Right lobe of liver (tissue), 6 donors: ENCODE measurements around the gene GRID1. TPM values are rescaled to one million over a fixed set of nuclear protein-coding genes. Genes with fewer than 3 reads are reported as not detected.

Experiments used
- ATAC-seq, 4 donors: fragments of 200-7000 bp; cut with Tn5 transposase; one replicate each; pipeline ENCODE4 v1.9.1; 2020; ENCODE audit warnings: mild to moderate bottlenecking in 4 of 4, moderate library complexity in 4 of 4
- DNase-seq, 3 donors: peaks; one replicate each; pipeline ENCODE4 v3.0.0-alpha.2; 2020
- H3K27ac ChIP-seq, 3 donors: fragments of 200-600 bp; one replicate each; pipeline ENCODE4 v1.8.0; 2022
- H3K27me3 ChIP-seq, 2 donors: fragments of 200-600 bp; one replicate each; pipeline ENCODE4 v1.8.0; 2022
- H3K36me3 ChIP-seq, 4 donors: fragments of 200-600 bp; sonication (generic) in 1 of 4; one replicate each; pipeline versions ENCODE4 v1.5.1 to v1.8.0; 2017 to 2022; ENCODE audit warnings: control low read depth in 1 of 4
- H3K4me1 ChIP-seq, 4 donors: fragments of 200-600 bp; sonication (generic) in 1 of 4; one replicate each; pipeline versions ENCODE4 v1.5.1 to v1.8.0; 2017 to 2022; ENCODE audit warnings: control low read depth in 1 of 4
- H3K4me3 ChIP-seq, 3 donors: fragments of 200-600 bp; one replicate each; pipeline ENCODE4 v1.8.0; 2022
- H3K9me3 ChIP-seq, 4 donors: fragments of 200-600 bp; sonication (generic) in 1 of 4; one replicate each; pipeline versions ENCODE4 v1.5.1 to v1.8.0; 2017 to 2022; ENCODE audit warnings: control low read depth in 1 of 4
- CTCF ChIP-seq, 4 donors: fragments of 200-600 bp in 3 of 4; fragments of 450-650 bp in 1 of 4; IDR thresholded peaks; one replicate each; pipeline versions ENCODE4 v1.5.1 to v1.8.0; 2016 to 2022; ENCODE audit warnings: antibody characterized with exemption in 4 of 4, mild to moderate bottlenecking in 2 of 4
- POLR2A ChIP-seq: fragments of 450-650 bp; IDR thresholded peaks from one replicate; pipeline ENCODE4 v1.6.1; 2017; ENCODE audit warnings: antibody characterized with exemption, mild to moderate bottlenecking
- WGBS: methylation state at CpG from one replicate; pipeline ENCODE4 v1.1.6; 2018; ENCODE audit warnings: low coverage, low lambda C conversion rate; ENCODE audit not compliant: insufficient coverage; ENCODE audit errors: missing lambda C conversion rate; 5-methylcytosine and 5-hydroxymethylcytosine counted together
- intact Hi-C, 2 donors: fragments of 100-400 bp; cut with DNase I; formaldehyde crosslinking; loops; one replicate each; pipeline versions ENCODE4 v1.11.2 to v1.14.1; 2022
- total RNA-seq, 6 experiments: library from RNA; depleted of rRNA in 2 of 6; stranded (reverse); fragments of >200 nt in 2 of 6; fragmentation: NEBNext Ultra II Directional in 3 of 6; extraction: Animal tissue kit (Norgen Biotek cat#: 25700) in 3 of 6; gene quantifications; one replicate each; pipeline versions ENCODE4 v1.1.0 to v1.2.4, GENCODE V29; 2016 to 2023
- donor health status: DM: no; HTN: yes; CAD: no.
- donor health status: DM: no; HTN: no; CAD: no.
- donor health status: DM: no; HTN: no; CAD: no.
- donor health status: DM: no; HTN: yes; CAD: no.
- donor health status: DM: no; HTN: yes; CAD: no.

GRID1 gene
- total RNA-seq, 6 experiments from 2014 or later = 0.05 to 1.9 (median 0.81) TPM

- 23% methylated on average over 1 of the region's 3 CpGs for WGBS
- Histone ChIP-seq H3K4me3 (no peak overlapping the region), H3K4me1 (peaks cover 0 to 6% (median 0%) of the 10 kb centered on the region in 4 donors), H3K27me3 (no peaks in the 10 kb centered on the region), H3K36me3 (no peaks in the 10 kb centered on the region), H3K9me3 (no peaks in the 10 kb centered on the region), H3K27ac (no peak overlapping the region)
- peak; percentile 77 to 94 (median 82) for ATAC-seq
- peak in 1 of 3 donors; percentile 36 for DNase-seq
- intact Hi-C loops = no loop called here
- no peak for TF ChIP-seq POLR2A
- no peak for TF ChIP-seq CTCF (IDR thresholded peaks at IDR 0.05)
Measured at GRCh38 chr10:85888004-85888403, 478.6 kb downstream of the GRID1 start.

- TF ChIP-seq CTCF (IDR thresholded peaks at IDR 0.05) (no peak), POLR2A (no peak)
- no peak overlapping the region for H3K4me3 ChIP-seq
- H3K4me1 ChIP-seq = peaks cover 0 to 2% (median 0%) of the 10 kb centered on the region in 4 donors
- DNase-seq (no peak), ATAC-seq (no peak)
- no peaks in the 10 kb centered on the region for H3K36me3 ChIP-seq
- H3K27ac ChIP-seq = no peak overlapping the region
- intact Hi-C loops = no loop called here
- H3K27me3 ChIP-seq = no peaks in the 10 kb centered on the region
- H3K9me3 ChIP-seq = no peaks in the 10 kb centered on the region
Measured at GRCh38 chr10:85874208-85874607, 492.4 kb downstream of the GRID1 start.

GRCh38 chr10:85873063-85873462, 493.5 kb downstream of the GRID1 start:
- Histone ChIP-seq H3K27me3 (no peaks in the 10 kb centered on the region), H3K4me1 (peaks cover 0 to 3% (median 0%) of the 10 kb centered on the region in 4 donors), H3K36me3 (no peaks in the 10 kb centered on the region), H3K4me3 (no peak overlapping the region), H3K27ac (no peak overlapping the region), H3K9me3 (no peaks in the 10 kb centered on the region)
- DNase-seq = no peak
- intact Hi-C loops = no loop called here
- TF ChIP-seq CTCF (IDR thresholded peaks at IDR 0.05) = no peak
- no peak for TF ChIP-seq POLR2A
- 73% methylated on average over 1 of the region's 3 CpGs for WGBS
- ATAC-seq = no peak

- no peak for DNase-seq
- Histone ChIP-seq H3K36me3 (no peaks in the 10 kb centered on the region), H3K4me1 (peaks cover 0 to 4% (median 0%) of the 10 kb centered on the region in 4 donors), H3K9me3 (no peaks in the 10 kb centered on the region), H3K4me3 (no peak overlapping the region), H3K27ac (no peak overlapping the region), H3K27me3 (no peaks in the 10 kb centered on the region)
- intact Hi-C loops = no loop called here
- TF ChIP-seq CTCF (IDR thresholded peaks at IDR 0.05) (no peak), POLR2A (no peak)
- ATAC-seq = peak in 2 of 4 donors; percentile 22 to 60
- 75% methylated on average over 4 of the region's 11 CpGs for WGBS
Measured at GRCh38 chr10:85868627-85869499, 497.7 kb downstream of the GRID1 start.
